ENCODE data around the gene SYT8. TPM values are rescaled to one million over a fixed set of nuclear protein-coding genes. Genes with fewer than 3 reads are reported as not detected.
"Not testable (repeated sequence)": the region's sequence is repeated elsewhere in the genome, so short reads cannot be mapped to it uniquely, and the experiment has no call there.

The SYT8 gene
- total RNA-seq, 4 donors from 2014 or later: not detected

- in situ Hi-C loops (cut with MboI; ENCODE audit: low sequenced_read_pairs in 4 of 4) (loop anchor here in 1 of 4 donors (25.0 kb wide), 1 partner anchor 278 kb away; the partner anchor contains the start of genes INS and TH), intact Hi-C loops (cut with DNase I; ENCODE audit: low total_unique reads) (loop anchor here (5.0 kb wide), 1 partner anchor 47 kb away; the partner anchor contains the start of gene TNNI2)
- peaks cover 34 to 42% of the 10 kb centered on the region in 2 donors for H3K4me1 ChIP-seq
- H3K27ac ChIP-seq: peak overlapping the region in 2 of 4 donors; percentile 88 to 89
- ATAC-seq: no peak
- H3K36me3 ChIP-seq: no peaks in the 10 kb centered on the region
- H3K9me3 ChIP-seq: no peaks in the 10 kb centered on the region
- TF ChIP-seq POLR2A (IDR thresholded peaks at IDR 0.05) (no peak), CTCF (IDR thresholded peaks at IDR 0.05 in 4 of 5, conservative IDR thresholded peaks at IDR 0.05 in 1 of 5) (no peak)
- no peak overlapping the region for H3K4me3 ChIP-seq
- H3K27me3 ChIP-seq: no peaks in the 10 kb centered on the region
- DNase-seq: no peak
These were observed 49.5 kb downstream of the SYT8 start for GRCh38 chr11:1884303-1884700.

GRCh38 chr11:1886551-1886950 lies 51.8 kb downstream of the SYT8 start:
- DNase-seq; intact Hi-C loops (cut with DNase I; ENCODE audit: low total_unique reads); H3K4me3 ChIP-seq; ATAC-seq; H3K9me3 ChIP-seq; H3K27me3 ChIP-seq; H3K36me3 ChIP-seq: not testable (repeated sequence)
- H3K27ac ChIP-seq: peak overlapping the region in 1 of 4 donors; percentile 14
- peaks cover 22 to 46% of the 10 kb centered on the region in 2 donors for H3K4me1 ChIP-seq
- in situ Hi-C loops (cut with MboI; ENCODE audit: low sequenced_read_pairs in 4 of 4): loop anchor here in 1 of 4 donors (25.0 kb wide), 1 partner anchor 276 kb away; the partner anchor contains the start of genes INS and TH

Small RNAs within 50 kb of the gene (microRNA-seq; reads per million reads assigned to microRNA genes)
- gene MIR4298 (ENCODE audit: borderline replicate concordance in 2 of 2): 0 reads per million in 2 donors
- 0 reads per million in 2 donors for gene MIR7847 (ENCODE audit: borderline replicate concordance in 2 of 2)

Other genes starting within 250 kb of the SYT8 start
- gene KRTAP5-1, start 249.7 kb upstream of the SYT8 start, total RNA-seq: not detected
- gene KRTAP5-2, start 236.7 kb upstream of the SYT8 start, total RNA-seq: not detected
- not detected for gene KRTAP5-3, start 226.5 kb upstream of the SYT8 start, total RNA-seq
- not detected for gene KRTAP5-4, start 212.9 kb upstream of the SYT8 start, total RNA-seq
- not detected for gene KRTAP5-5, start 205.2 kb upstream of the SYT8 start, total RNA-seq
- not detected for gene KRTAP5-6, start 137.8 kb upstream of the SYT8 start, total RNA-seq
- 1 to 10 TPM; 1.1 to 7.2 (median 4.9) TPM for gene IFITM10, start 84.4 kb upstream of the SYT8 start, total RNA-seq
- 100 to 1,000 TPM; 490 to 981 (median 845) TPM for gene CTSD, start 71.1 kb upstream of the SYT8 start, total RNA-seq
- 1,000 to 10,000 TPM; 1,499 to 3,728 (median 2,254) TPM for gene TNNI2, start 4.0 kb downstream of the SYT8 start, total RNA-seq
- gene LSP1, start 18.1 kb downstream of the SYT8 start, total RNA-seq: 10 to 100 TPM in 1 of 4 donors, 1 to 10 TPM in 3; 3.0 to 13.5 (median 5.5) TPM
- gene PRR33, start 56.9 kb downstream of the SYT8 start, total RNA-seq: 1 to 10 TPM in 2 of 4 donors, under 1 TPM in 2; 0.16 to 2.3 (median 1.0) TPM
- 1,000 to 10,000 TPM; 1,260 to 3,441 (median 1,835) TPM for gene TNNT3, start 84.7 kb downstream of the SYT8 start, total RNA-seq
- gene MRPL23, start 112.3 kb downstream of the SYT8 start, total RNA-seq: 100 to 1,000 TPM; 128 to 243 (median 187) TPM
- gene H19, start 162.9 kb downstream of the SYT8 start, total RNA-seq: 1,000 to 10,000 TPM; 1,088 to 2,877 (median 2,059) TPM

Data from gastrocnemius medialis (tissue), 4 donors.